GM03348 (cell line): ENCODE measurements around the gene KRAS.

Experiments used
- DNase-seq: peaks from one replicate; pipeline ENCODE4 v3.0.0; 2012; ENCODE audit warnings: low spot score

KRAS gene

DNA sequence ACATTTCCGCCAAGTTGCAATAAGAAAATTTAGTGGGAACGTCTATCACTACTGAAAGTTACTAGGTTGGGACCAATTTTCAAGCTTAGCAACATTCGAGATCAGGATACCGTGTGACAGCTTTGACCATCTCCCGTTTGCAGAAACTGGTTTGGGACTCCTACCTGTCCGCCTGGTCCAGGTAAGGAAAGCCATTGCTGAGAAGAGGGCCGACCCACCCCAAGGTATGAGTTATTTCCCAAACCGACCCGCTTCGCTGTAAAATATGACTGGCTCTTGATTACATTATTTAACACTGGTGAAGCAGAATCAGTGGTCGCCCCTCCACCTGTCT, 56.0 kb downstream of the KRAS start:
- DNase-seq, result no peak

GRCh38 chr12:25194214-25194613, 56.5 kb downstream of the KRAS start:
- no peak for DNase-seq

GRCh38 chr12:25190793-25191192, 59.9 kb downstream of the KRAS start:
- DNase-seq, result no peak

- DNase-seq, result no peak
These were observed 61.1 kb downstream of the KRAS start for GRCh38 chr12:25189656-25190055.

DNA sequence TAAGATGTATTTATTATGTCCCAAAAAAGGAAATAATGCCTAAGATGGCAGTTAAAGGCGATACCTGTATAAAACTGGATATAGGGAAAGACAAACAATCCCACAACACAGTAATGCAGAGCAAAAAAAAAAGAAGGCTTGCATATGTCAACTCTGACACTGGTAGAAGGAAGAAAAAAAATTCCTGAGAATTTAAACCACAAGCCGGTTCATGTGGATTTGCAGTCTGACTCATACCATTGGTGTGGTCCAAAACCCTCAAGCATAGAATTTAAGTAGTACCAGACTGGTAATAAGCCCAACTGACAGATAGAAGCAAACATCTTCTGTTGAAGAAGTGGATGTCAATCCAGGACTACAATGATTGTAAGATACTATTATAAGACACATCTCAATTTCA, 62.9 kb downstream of the KRAS start:
- peak; percentile 59 for DNase-seq

DNA sequence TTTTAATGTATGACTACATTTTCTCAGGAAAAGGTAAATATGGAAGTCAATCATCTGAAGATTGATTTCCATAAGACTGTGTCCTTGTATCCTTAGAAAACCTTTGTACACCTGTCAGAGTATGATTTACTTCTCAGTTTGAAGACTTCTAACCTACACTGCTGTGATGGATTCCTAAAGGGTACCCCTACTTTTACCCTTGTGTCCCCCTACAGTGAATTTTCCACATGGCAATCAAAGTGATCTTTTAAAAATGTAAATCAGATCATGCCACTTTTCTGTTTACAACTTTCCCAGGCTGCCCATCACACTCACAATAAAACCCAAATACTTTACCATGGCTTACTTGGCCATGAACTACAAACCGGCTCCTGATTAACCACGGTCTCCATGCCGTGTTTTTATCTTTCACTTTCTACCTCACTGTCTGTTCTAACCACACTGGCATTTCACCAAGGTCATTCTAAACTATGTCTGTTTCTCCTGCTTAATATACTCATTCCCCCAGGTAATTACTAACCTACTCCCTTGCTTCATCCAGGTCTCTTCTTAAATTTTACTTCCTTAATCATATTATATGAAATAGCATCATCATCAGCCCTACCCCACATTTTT, 63.8 kb downstream of the KRAS start:
- no peak for DNase-seq

- DNase-seq, result no peak
These were observed 64.5 kb downstream of the KRAS start for GRCh38 chr12:25186038-25186787.

DNA sequence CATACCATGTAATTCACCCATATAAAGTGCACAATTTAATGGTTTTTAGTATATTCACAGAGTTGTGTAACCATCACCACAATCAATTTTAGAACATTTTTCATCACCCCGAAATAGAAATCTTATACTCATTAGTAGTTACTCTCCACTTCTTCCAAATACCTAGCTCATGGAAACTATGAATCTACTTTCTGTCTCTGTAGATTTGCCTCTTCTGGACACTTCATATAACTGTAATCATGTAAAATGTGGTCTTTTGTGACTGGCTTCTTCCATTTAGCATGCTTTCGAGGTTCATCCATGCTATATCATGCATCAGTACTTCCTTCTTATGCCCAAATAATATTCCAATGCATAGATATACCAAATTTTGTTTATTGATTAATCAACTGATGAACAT, 66.6 kb downstream of the KRAS start:
- DNase-seq, result no peak

DNA sequence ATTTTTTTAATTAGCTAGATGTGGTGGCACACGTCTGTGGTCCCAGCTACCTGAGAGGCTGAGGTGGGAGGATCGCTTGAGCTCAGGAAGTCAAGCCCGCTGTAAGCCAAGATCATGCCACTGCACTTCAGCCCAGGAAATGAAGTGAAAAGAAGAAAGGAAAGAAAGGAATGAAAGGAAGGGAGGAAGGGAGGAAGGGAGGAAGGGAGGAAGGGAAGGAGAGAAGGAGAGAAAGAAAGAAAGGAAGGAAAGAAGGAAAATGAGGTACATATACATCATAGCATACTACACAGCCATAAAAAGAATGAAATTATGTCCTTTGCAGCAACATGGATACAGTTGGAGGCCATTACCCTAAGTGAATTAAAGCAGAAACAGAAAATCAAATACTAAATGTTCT, 68.0 kb downstream of the KRAS start:
- no peak for DNase-seq

DNA sequence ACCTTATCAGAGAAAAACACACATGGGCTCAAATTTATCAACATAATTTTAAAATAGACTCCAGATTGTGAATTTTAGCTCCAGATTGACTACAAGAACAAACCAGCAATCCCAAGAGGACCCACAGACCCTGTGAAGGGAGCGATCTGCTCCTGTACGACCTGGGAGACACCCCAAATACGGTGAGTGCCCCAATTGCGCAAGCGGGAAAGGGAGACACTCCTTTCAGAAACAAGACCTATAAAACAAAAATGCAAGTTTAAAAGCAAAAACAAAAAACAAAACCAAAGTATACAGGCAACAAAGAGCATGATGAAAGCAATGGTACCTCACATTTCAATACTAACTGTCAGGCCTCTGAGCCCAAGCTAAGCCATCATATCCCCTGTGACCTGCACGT, 87.9 kb downstream of the KRAS start:
- no peak for DNase-seq

GRCh38 chr12:25156061-25156460, 94.7 kb downstream of the KRAS start:
- no peak for DNase-seq

GRCh38 chr12:25155022-25155576, 95.6 kb downstream of the KRAS start:
- peak; percentile 37 for DNase-seq
